Left renal cortex interstitium (tissue), 4 donors: Measurements from ENCODE around the gene SGCE. TPM values are rescaled to one million over a fixed set of nuclear protein-coding genes. Genes with fewer than 3 reads are reported as not detected.

ENCODE experiments used
- DNase-seq, 4 donors: peaks; one replicate each; pipeline ENCODE4 v3.0.0-alpha.2; 2013; ENCODE audit warnings: low read depth in 4 of 4, low spot score in 2 of 4, missing footprints in 1 of 4
- polyA plus RNA-seq, 4 donors: library from polyadenylated mRNA; unstranded; fragments of 120-200 nt; gene quantifications; one replicate each; pipeline ENCODE4 v1.2.1, GENCODE V29; 2013; ENCODE audit not compliant: insufficient read length in 4 of 4

SGCE gene
- polyA plus RNA-seq, 4 donors: 89.0 to 111 (median 95.7) TPM

GRCh38 chr7:94577357-94577756 is 78.6 kb downstream of the SGCE start:
- no peak for DNase-seq

- no peak for DNase-seq
Measured at GRCh38 chr7:94576316-94576715, 79.6 kb downstream of the SGCE start.

GRCh38 chr7:94575646-94576045 is 80.3 kb downstream of the SGCE start:
- no peak for DNase-seq

GRCh38 chr7:94571816-94572215 is 84.1 kb downstream of the SGCE start:
- no peak for DNase-seq

GRCh38 chr7:94567396-94567795 is 88.5 kb downstream of the SGCE start:
- DNase-seq: no peak

GRCh38 chr7:94565247-94565894 is 90.6 kb downstream of the SGCE start:
- no peak for DNase-seq

GRCh38 chr7:94562525-94562924 is 93.4 kb downstream of the SGCE start:
- DNase-seq: no peak

DNA sequence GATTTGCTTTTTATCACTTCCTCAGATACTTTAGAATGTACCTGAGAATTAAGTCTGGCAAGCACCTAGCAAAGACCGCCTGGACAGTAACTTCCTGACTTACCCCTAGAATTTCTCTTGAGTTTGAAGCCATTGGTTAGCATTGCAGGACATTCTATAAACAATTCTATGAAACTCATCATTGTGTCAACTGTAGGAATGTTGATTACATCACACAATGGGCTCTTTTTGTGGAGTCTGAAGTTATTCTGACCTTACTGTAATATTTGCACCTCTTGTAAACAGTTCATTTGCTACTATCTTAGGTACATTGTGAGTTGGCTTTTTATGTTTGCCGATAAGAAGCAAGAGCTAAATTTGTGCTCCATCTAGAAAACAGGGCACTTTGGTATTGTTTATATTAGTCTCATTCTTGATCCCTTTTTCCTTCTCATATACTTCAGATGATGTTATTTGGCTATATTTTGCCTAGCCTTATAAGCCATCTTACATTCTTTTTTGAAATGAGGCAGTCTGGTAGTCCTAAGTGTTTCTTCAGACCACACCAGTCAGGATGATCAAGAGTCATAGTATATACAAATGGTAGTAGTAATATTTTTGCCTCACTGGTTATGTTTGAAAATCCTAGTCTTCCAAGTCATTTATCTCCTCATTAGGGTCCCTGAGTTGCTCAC is 94.0 kb downstream of the SGCE start:
- no peak for DNase-seq

GRCh38 chr7:94559972-94560371 is 96.0 kb downstream of the SGCE start:
- no peak for DNase-seq

GRCh38 chr7:94557215-94557614 is 98.7 kb downstream of the SGCE start:
- DNase-seq: no peak

DNA sequence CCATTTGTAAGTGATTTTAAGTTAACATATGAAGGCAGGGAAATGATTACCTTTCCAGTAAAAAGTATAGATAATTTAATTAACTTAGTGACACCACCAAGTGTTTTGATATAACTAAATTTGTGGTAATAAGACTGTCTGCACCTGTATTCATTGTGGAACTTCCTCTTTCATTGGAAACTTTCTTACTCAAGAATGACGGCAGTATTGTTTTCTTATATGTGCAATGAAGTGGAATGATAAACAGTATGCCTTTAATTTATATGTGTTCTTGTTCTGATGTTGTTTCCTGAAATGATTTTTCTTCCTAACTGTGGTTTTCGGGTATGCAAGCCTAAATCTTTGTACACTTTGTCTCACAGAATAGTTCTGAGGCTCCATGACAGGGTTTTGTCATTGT is 99.9 kb downstream of the SGCE start:
- no peak for DNase-seq

GRCh38 chr7:94547126-94547525 is 108.8 kb downstream of the SGCE start:
- DNase-seq: peak in 2 of 4 donors; percentile 13 to 29

DNA sequence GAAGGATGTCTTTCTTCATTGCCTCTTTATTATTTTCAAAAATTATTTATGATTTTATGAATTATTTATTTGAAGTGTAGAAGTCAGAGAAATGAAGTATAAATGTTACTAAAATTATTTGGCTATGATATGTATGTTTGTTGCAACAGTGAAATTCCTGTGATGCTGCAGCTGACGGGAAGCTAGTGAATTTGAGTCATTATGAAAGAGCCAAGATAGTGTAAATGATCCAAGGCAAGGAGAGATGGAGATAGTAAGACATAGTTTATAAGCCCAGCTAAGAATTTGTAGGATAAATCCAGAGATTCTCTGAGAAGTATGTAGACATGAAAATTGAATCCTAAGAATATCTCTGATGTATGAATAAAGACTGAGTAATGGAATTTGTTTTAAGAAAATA is 115.5 kb downstream of the SGCE start:
- DNase-seq: no peak

Other genes starting within 250 kb of the SGCE start
- gene CASD1, start 146.3 kb downstream of the SGCE start, polyA plus RNA-seq: 10 to 100 TPM; 42.2 to 58.7 (median 45.9) TPM